ENCODE data around the gene LYPD6. TPM values are rescaled to one million over a fixed set of nuclear protein-coding genes. Genes with fewer than 3 reads are reported as not detected.
A peak's percentile ranks its signal among the peaks of the same experiment; 100 is the strongest.

LYPD6 gene
- total and polyA plus RNA-seq, 4 donors: 0.15 to 0.42 (median 0.23) TPM

DNA sequence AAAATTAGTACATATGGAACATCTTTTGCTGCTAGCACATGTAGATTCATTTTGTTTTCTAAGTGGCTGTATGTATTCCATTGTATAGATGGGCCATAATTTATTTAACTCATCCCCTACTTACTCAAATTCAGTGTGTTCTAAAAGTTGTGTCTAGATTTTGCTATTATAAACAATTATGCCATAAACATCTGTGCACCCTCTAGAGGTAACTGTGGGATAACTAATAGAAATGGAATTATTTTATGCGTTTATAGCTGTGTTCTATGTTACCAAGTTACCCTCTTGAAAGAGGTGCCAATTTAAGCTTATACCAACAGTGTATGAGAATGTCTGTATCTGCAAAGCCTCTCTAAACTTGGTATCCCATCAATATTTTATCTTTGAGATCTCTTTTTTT lies 156.8 kb downstream of the LYPD6 start:
- no peak overlapping the region for H3K9ac ChIP-seq (ENCODE audit: low read depth in 1 of 2, low read length in 2 of 2)
- H3K36me3 ChIP-seq (ENCODE audit: control insufficient read depth in 4 of 4, insufficient read depth in 3 of 4, low read depth in 1 of 4, low read length in 3 of 4): no peaks in the 10 kb centered on the region
- no peak overlapping the region for H3K27ac ChIP-seq (ENCODE audit: low read depth in 1 of 2, low read length in 2 of 2)
- no peaks in the 10 kb centered on the region for H3K9me3 ChIP-seq (ENCODE audit: control insufficient read depth in 4 of 4, low read length in 3 of 4)
- TF ChIP-seq HNF4G (IDR thresholded peaks at IDR 0.05): no peak
- TF ChIP-seq RAD21 (IDR thresholded peaks at IDR 0.05): peak; percentile 29 to 44
- no peak for TF ChIP-seq CTCF (IDR thresholded peaks at IDR 0.05; ENCODE audit: low read depth, low read length, missing input control)
- no peaks in the 10 kb centered on the region for H3K27me3 ChIP-seq (ENCODE audit: control insufficient read depth in 4 of 4, insufficient read depth in 4 of 4, low read length in 3 of 4)
- no peaks in the 10 kb centered on the region for H3K4me1 ChIP-seq (ENCODE audit: control insufficient read depth in 4 of 4, insufficient read depth in 4 of 4, low read length in 3 of 4)
- no peak overlapping the region for H3K4me3 ChIP-seq (ENCODE audit: low read depth in 1 of 3, low read length in 3 of 3)
- DNase-seq (ENCODE audit: low spot score): no peak
- WGBS: 54% methylated on average over 1 of the region's 1 CpG

DNA sequence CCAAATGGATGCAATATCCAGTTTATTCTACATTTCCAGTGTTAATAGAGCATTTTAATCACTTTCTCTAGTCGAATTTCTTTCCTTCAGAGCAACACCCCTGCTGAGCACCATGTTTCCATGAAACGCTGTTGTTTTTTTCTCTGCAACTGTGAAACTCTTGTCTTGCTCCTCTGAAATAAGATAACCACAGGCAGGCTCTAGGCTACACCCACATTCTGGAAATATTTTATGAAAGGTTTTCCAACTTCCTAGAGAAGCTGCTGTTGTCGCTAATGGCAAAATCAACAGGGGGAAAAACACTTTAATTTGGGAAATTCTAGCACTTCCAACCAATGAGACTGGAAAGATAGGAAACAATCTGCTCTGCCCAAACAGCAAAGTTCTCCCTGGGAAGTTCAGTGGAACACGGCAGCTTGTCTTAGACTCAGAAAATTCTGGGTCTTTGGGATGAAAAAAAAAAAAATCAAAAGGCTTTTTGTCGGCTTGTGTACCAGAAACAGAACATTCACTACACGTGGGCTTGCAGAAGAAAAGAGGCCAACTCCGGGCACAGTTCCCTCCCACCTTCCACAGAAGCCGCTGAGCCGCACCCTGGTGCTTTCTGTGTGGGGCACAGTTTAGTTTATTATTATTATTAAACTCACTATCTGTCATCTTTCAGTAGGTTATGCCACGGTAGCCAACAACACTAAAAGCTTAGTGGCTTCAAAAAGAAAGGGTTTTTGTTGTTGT lies 158.5 kb downstream of the LYPD6 start:
- H3K27me3 ChIP-seq (ENCODE audit: control insufficient read depth in 4 of 4, insufficient read depth in 4 of 4, low read length in 3 of 4): peaks cover 0 to 3% (median 0%) of the 10 kb centered on the region in 4 donors
- no peak for DNase-seq (ENCODE audit: low spot score)
- H3K4me1 ChIP-seq (ENCODE audit: control insufficient read depth in 4 of 4, insufficient read depth in 4 of 4, low read length in 3 of 4): no peaks in the 10 kb centered on the region
- no peaks in the 10 kb centered on the region for H3K9me3 ChIP-seq (ENCODE audit: control insufficient read depth in 4 of 4, low read length in 3 of 4)
- H3K36me3 ChIP-seq (ENCODE audit: control insufficient read depth in 4 of 4, insufficient read depth in 3 of 4, low read depth in 1 of 4, low read length in 3 of 4): no peaks in the 10 kb centered on the region
- 63% methylated on average over 10 of the region's 10 CpGs for WGBS
- H3K4me3 ChIP-seq (ENCODE audit: low read depth in 1 of 3, low read length in 3 of 3): no peak overlapping the region
- TF ChIP-seq GABPA (IDR thresholded peaks at IDR 0.05 in 1 of 2, conservative IDR thresholded peaks at IDR 0.05 in 1 of 2) (no peak), TAF1 (conservative IDR thresholded peaks at IDR 0.05) (no peak), RAD21 (IDR thresholded peaks at IDR 0.05) (no peak), FOXA1 (IDR thresholded peaks at IDR 0.05) (no peak), JUND (IDR thresholded peaks at IDR 0.05) (no peak), EGR1 (IDR thresholded peaks at IDR 0.05; ENCODE audit: low read depth in 2 of 2) (no peak), YY1 (IDR thresholded peaks at IDR 0.05) (no peak), RXRA (IDR thresholded peaks at IDR 0.05) (no peak), FOXA2 (IDR thresholded peaks at IDR 0.05) (no peak), HNF4A (conservative IDR thresholded peaks at IDR 0.05) (no peak), ATF3 (IDR thresholded peaks at IDR 0.05) (no peak), HNF4G (IDR thresholded peaks at IDR 0.05) (no peak), SP1 (IDR thresholded peaks at IDR 0.05) (no peak), NR2F2 (IDR thresholded peaks at IDR 0.05) (no peak), CTCF (IDR thresholded peaks at IDR 0.05; ENCODE audit: low read depth, low read length, missing input control) (no peak)
- TF ChIP-seq, protein P1, sequence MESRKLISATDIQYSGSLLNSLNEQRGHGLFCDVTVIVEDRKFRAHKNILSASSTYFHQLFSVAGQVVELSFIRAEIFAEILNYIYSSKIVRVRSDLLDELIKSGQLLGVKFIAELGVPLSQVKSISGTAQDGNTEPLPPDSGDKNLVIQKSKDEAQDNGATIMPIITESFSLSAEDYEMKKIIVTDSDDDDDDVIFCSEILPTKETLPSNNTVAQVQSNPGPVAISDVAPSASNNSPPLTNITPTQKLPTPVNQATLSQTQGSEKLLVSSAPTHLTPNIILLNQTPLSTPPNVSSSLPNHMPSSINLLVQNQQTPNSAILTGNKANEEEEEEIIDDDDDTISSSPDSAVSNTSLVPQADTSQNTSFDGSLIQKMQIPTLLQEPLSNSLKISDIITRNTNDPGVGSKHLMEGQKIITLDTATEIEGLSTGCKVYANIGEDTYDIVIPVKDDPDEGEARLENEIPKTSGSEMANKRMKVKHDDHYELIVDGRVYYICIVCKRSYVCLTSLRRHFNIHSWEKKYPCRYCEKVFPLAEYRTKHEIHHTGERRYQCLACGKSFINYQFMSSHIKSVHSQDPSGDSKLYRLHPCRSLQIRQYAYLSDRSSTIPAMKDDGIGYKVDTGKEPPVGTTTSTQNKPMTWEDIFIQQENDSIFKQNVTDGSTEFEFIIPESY (IDR thresholded peaks at IDR 0.05): no peak
- TF ChIP-seq, protein P2, sequence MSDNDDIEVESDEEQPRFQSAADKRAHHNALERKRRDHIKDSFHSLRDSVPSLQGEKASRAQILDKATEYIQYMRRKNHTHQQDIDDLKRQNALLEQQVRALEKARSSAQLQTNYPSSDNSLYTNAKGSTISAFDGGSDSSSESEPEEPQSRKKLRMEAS (IDR thresholded peaks at IDR 0.05): no peak
- TF ChIP-seq, protein P3, sequence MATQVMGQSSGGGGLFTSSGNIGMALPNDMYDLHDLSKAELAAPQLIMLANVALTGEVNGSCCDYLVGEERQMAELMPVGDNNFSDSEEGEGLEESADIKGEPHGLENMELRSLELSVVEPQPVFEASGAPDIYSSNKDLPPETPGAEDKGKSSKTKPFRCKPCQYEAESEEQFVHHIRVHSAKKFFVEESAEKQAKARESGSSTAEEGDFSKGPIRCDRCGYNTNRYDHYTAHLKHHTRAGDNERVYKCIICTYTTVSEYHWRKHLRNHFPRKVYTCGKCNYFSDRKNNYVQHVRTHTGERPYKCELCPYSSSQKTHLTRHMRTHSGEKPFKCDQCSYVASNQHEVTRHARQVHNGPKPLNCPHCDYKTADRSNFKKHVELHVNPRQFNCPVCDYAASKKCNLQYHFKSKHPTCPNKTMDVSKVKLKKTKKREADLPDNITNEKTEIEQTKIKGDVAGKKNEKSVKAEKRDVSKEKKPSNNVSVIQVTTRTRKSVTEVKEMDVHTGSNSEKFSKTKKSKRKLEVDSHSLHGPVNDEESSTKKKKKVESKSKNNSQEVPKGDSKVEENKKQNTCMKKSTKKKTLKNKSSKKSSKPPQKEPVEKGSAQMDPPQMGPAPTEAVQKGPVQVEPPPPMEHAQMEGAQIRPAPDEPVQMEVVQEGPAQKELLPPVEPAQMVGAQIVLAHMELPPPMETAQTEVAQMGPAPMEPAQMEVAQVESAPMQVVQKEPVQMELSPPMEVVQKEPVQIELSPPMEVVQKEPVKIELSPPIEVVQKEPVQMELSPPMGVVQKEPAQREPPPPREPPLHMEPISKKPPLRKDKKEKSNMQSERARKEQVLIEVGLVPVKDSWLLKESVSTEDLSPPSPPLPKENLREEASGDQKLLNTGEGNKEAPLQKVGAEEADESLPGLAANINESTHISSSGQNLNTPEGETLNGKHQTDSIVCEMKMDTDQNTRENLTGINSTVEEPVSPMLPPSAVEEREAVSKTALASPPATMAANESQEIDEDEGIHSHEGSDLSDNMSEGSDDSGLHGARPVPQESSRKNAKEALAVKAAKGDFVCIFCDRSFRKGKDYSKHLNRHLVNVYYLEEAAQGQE (IDR thresholded peaks at IDR 0.05): no peak
- no peak overlapping the region for H3K9ac ChIP-seq (ENCODE audit: low read depth in 1 of 2, low read length in 2 of 2)
- H3K27ac ChIP-seq (ENCODE audit: low read depth in 1 of 2, low read length in 2 of 2): no peak overlapping the region

Data from liver (tissue), 9 donors.